Ureter (tissue), 1 donor: Measurements from ENCODE around the gene CEP112. TPM values are rescaled to one million over a fixed set of nuclear protein-coding genes. Genes with fewer than 3 reads are reported as not detected.

Experiments
- DNase-seq: peaks from one replicate; pipeline ENCODE4 v3.0.0-alpha.2; 2020; ENCODE audit warnings: low spot score
- total RNA-seq: library from RNA; stranded (reverse); gene quantifications from one replicate; pipeline ENCODE4 v1.2.4, GENCODE V29; 2023
- donor health status: DM: yes; HTN: yes; CAD: no.

The CEP112 gene
- total RNA-seq, 1 donor from 2014 or later, result 18.0 TPM

DNA sequence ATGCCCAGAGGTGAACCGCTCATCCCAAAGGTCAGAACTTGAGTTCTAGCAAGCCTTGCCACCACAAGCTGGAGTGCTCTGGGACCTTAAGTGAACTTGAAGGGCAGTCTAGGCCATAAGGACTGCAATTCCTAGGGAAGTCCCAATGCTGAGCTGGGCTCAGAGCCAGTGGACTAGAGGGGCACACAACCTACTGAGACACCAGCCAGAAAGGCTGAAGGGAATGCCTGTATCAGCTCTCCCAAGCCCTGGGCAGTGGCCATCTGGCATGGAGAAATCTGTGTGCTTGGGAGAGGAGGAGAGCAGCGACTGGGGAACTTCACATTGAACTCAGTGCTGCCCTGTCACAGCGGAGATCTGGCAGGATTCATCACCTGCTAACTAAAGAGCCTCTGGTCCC is 201.3 kb downstream of the CEP112 start:
- DNase-seq, result no peak

DNA sequence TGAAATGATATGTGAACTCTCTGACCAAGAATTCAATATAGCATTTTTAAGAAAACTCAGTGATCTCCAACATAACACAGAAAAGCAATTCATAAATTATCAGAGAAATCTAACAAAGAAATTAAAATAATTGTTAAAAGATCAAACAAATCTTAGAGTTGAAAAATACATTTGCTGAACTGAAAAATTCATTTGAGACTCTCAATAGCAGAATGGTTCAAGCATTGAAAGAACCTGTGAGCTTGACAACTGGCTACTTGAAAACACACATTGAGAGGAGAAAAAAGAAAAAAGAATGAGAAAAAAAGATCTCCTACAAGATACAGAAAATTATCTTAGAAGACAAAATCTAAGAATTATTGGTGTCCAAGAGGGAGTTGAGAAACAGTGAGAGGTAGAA is 203.5 kb downstream of the CEP112 start:
- no peak for DNase-seq

DNA sequence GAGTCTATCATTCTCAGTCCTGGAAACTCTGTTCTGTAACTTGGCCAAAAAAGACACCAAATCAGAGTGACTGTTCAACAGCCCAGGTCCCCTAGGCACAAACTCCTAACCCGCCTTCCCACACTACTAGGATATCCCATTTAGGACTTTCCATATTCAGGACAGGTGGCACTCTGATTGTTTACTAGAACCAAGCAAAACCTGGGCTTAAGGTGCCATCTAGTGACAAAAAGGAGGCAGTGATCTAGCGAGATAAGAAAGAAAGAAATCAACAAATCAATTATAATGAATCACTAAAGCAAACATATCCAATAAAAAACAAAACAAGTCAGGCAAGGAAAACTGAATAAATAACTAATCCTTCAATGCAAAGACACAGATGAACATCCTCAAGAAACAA is 203.9 kb downstream of the CEP112 start:
- DNase-seq, result no peak

DNA sequence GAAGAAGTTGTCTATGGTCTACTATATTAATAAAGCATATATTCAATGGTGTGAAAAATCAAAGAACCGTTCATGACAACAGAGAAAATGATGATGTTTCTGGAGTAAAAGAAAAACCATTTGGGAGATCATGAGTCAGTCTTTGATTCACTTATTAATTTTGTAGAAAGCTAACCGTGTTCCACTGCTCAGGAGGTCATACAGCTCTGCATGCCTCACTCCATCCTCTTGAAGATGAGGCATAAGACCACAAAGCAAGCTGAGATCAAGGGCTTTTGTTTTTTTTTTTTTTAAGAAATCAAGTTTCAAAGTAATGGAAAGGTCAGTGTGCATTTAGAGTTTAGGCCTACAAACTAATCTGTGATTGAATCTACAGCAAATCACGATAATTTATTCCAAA is 206.4 kb downstream of the CEP112 start:
- DNase-seq, result no peak

DNA sequence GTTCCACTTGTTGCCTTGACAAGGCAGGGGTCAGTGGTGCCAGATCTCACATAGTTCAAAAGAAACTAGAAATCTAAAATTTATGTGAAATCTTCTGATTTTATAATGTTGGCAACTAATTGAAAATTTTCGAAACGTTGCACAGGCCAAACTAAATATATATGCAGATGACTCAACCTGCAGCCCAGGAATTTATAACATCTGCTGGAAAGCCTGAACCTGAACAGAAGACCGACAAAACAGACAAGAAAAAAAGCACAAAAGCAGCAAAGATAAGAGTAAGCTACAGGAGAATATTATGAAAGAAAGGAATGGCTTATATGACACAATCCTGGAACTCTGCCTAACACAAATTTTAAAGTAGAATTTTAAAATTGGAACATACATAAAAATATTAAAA is 207.6 kb downstream of the CEP112 start:
- no peak for DNase-seq

DNA sequence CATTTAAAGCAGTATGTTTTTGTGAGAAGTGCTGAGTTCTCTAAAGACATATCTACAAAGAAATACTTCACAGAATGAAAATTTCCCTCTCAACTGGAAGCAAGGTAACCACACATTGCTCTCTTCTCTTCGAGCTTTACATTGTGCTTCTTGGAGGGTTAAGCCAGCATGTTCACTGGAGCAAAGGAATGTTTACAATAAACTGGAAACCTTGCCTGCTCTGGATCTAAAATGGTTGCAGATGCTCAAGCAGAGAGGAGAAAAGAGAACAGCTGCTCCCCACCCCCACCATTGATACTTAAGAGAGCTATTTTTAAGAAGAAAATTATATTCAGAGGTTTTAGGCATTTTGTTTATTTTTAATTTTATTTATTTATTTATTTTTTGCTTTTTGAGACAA is 213.1 kb downstream of the CEP112 start:
- DNase-seq, result no peak

DNA sequence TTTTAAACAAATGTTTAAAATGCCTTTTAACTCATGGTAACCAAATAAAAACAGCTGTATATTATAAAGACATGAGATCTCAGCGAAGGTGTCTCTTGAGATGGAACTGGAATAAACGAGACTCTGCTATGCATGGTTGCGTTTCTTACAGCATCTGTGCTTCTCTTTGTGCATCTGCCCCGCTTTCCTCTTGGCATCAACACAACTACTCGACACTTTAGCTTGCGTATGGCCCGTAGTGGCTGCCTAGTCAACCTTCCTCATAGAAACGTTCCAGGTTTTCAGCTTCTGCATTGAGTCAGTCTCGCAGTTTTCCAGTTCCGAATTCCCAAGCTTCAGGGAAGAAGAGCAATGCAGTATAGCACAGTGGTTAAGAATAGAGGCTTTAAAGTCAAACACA is 214.9 kb downstream of the CEP112 start:
- DNase-seq, result no peak

DNA sequence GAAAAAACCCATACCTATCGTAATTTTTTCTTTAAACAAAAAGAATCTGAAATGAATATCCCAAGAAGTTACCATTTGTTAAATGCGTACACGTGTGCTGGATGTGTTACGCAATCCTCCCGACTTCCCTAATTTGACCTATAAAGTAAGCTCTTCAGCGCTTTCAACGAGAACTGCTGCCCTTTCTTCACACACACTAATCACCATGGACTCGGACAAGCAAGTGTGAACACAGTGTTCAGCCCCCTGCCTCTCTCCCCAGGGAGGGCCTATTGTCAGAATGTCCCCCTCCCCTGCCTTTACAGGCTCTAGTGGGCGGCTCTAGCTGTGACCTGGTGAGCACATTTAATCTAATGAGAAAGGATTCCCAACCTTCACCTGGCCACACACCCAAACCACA is 216.1 kb downstream of the CEP112 start:
- DNase-seq, result no peak

DNA sequence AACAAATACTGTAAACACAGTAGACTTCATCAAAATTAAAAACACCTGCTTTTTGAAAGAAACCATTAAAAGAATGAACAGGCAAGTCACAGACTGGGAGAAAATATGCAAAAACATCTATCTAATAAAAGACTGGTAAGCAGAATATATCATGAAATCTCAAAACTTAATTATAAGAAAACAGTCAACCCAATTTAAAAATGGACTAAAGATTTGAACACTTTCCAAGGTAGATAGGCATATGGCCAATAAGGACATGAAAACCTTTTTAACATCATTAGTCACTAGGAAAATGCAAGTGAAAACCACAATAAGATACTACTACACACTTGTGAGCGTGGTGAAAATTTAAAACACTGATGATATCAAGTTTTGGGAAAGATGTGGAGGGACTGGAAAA is 218.7 kb downstream of the CEP112 start:
- no peak for DNase-seq

DNA sequence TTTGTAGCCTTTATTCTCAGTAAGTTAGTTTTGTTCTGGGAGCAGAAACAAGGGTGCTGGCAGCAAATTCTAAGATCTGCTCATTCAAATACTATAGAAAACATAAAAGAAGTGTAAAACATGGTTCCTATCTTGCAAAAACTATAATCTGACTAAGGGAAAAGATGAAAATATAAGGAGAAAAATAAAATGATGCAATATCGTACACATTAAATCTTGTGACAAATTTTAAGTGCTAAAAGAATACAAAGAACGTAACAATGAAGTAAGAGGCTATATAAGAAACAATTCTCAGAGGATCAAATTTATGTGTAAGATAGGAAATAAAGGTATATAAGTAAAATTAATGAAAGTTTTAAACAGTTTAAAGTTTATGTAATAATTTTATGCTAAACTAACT is 224.6 kb downstream of the CEP112 start:
- no peak for DNase-seq

DNA sequence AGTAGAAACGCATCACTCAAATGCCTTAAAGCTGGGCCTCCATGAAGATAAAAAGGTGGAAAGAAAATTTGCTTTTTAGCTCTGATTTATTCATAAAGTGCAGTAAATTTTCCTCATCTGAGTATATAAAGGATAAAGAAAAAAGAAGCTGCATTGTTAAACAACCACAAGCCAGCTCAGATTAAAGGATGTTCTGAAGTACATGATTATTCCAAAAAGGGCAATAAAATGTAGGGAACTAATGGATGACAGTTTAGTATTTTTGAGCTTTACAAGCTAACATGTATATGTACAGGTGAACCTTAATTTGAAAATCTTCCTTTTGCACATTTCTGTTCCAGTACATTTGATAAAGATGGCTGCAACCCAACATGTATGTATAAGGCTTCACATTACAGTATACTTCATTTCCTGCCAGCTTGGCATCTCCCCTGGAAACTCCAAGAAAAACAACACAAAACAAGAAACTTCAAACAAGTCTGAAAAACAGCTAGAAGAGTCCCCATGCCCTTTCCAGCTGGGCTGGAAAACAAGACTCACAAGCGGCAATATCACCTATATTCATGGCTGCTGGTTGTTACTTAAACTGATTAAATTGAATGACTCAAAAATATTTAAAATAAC is 225.7 kb downstream of the CEP112 start:
- no peak for DNase-seq

DNA sequence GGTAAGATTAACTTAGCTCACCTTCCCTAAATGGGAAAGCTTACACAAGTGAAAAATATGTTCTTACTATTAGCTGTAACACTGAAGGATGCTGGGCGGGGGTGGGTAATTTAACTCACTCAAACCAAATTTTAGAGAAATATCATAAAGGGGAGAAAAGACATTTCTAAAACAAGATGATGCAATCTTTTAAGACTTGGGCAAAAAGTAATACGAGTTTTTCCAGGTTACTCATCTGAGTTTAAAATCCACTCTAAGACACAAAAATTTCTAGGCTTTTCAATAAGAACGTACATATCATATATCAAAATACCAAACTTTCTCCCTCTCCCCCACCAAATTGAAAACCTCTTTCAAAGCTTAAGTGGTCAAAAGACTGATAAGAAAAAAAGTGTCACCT is 228.8 kb downstream of the CEP112 start:
- DNase-seq, result no peak

DNA sequence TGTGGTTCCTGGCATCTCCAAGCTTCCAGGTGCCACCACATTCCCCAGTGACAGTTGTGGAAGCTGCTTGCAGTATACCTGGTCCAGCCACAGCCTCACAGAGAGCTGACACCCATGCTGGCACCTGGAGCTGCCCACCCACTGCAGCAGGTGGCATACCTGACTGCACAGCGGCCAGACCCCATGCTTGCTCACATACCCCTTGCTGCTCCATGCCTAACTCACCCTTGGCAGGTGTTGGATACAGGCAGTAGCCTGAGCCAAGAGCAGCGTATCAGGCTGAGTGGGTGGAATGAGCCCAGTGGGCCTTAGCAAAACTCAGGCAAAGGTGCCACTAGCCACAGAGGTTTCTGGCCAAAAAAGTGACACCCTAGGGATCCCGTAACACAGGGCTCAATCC is 232.3 kb downstream of the CEP112 start:
- DNase-seq, result no peak

DNA sequence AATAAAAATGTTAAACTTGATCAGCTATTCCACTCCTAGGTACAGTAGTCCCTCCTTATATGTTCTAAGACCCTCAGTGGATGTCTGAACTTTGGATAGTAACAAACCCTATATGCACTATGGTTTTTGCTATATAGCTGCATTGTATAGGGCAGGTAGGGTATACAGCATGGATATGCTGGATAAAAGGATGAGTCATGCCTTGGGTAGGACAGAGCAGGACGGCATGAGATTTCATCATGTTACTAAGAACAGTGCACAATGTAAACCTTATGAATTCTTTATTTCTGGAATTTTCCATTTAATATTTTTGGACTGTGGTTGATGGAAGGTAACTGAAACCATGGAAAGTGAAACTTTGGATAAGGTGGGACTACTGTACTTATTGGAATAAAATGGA is 235.1 kb downstream of the CEP112 start:
- no peak for DNase-seq

DNA sequence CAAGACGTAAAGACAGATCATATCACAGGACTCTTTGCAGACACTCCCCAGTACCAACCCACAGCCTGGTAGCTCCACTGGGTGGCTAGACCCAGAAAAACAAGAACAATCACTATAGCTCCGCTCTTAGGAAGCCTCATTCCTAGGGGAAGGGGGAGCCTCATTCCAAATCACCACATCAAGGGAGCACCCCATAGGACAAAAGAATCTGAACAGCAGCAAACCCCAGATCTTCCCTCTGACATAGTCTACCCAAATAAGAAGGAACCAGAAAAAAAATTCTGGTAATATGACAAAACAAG is 237.8 kb downstream of the CEP112 start:
- no peak for DNase-seq

DNA sequence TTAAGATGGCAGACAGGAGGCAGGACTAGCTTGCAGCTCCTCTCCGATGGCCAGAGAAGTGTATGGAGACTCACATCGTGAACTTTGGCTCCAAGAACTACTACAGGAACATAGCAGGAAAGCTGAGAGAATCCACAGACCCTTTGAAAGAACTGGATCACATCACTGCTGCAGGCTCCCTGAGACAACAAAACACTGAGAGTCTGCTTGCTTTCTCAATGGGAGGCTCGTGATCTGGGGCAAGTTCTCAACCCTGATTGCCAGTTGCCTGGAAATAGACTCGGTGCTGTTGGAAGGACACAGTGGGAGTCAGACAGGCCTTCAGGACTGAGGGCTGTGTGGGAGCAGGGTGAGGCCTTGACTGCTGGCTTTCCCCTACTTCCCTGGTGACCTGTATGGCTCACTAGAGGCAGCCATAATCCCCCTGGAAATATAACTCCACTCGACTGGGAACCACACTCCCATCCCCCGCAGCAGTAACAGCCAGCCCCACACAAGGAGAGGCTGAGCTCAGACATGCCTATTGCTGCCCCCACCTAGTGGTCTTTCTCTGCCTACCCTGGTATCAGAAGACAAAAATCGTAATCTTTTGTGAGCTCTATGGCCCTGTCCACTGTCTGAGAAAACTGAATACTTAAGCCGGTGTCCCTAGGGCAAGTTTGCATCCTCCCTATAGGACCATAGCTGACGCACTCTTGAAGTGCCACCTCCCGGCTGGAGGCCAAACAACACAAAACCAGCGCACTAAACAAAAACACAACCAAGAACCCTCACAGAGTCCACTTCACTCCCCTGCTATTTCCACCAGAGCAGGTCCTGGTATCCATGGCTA is 238.4 kb downstream of the CEP112 start:
- DNase-seq, result no peak

DNA sequence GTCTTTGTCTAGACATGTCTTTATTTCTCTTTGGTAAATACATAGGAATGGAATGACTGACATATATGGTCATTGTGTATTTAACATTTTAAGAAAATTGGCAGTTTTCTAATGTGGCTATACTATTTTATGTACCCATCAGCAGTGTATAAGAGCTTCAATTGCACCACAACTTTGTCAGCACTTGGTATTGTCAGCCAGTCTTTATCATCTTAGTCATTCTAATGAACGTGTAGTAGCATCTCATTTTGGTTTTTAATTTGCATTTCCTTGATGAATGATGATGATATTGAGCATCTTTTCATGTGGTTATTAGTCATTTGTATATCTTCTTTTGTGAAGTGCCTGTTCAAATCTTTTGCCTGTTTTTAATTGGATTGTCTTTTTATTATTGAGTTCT is 239.3 kb downstream of the CEP112 start:
- no peak for DNase-seq

DNA sequence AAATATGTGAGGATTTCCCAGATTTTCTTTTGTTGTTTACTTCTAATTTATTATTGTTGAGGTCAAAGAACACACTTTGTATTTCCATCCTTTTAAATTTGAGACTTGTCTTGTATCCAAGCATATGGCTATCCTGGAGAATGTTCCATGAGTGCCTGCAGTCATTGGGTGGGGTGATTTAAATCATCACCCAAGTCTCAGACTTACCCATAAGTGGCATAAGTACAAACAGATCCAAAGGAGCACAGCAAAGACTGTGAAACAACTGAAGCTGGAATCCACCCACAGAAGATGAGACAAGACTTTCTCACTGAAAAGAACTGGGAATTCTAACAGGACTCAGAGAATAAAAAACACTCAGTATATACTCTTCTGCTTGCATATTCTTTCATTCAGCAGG is 239.9 kb downstream of the CEP112 start:
- no peak for DNase-seq

DNA sequence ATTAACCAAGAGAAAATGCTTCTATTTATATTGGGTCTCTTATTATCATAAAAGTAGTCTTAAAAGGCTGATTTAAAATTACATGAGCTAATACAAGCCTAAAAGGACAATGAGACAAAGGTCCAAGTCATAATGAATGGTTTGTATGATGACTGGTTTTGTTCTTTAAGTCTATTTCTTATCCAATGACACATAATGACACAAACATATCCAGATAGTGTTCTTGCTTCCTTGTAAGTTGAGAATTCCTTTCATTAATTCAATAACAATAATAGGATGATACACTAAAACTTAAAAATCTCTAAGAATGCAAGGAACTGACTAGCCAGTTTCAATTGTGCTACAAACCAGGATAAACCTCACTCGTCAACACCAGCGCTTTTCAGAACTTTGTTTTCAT is 244.1 kb downstream of the CEP112 start:
- DNase-seq, result no peak

DNA sequence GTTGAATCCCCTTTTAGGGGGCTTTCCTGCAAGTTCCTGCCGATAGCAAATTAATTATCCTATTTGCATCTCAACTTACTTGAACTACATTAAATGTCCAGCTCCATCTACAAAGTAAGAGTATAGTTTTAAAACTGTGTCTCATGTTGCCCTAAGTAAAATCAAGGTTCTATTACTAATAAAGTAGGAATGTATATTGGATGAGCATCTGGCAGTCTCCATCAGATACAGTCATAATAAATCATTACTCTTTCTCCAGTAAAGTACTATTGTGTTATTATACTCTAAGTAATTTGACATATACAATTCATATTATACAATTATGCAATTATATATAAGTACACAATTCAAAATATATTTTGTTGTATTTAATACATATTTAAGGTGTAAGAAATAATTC is 249.3 kb downstream of the CEP112 start:
- no peak for DNase-seq

DNA sequence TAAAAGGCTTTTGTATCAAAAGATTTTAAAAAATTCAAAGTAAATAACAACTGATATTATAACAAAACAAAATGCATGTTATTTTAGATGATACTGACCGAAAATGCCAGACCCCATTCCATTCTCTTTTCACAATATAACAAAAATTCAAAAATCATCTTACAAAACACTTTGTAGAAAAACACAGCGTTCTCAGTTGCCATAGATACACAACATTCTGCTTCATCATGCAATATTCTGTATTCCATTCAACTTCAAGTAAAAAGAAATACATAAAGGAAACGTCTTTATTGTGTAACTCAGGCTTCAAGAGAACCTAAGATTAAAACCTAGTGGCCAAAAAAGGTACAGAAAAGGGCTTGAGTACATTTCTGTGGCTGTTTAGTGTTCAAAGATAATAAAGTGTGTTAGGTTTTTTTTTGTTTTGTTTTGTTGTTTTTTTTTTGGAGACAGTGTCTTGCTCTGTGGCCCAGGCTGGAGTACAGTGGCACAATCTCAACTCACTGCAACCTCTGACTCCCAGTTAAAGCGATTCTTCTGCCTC is 250.5 kb downstream of the CEP112 start:
- no peak for DNase-seq

DNA sequence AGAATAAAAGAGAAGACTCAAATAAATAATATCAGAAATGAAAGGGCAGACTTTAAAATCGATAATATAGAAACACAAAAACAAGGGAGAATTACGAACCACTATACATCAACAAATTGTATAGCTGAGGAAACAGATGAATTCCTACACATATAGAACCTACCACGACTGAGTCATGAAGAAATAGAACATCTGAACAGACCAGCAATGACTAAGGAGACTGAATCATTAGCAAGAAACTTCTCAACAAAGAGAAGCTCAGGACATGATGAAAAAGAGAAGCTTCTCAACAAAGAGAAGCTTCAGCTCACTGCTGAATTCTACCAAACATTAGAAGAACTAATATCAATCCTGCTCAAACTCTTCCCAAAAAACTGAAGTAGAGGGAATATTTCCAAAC is 255.9 kb downstream of the CEP112 start:
- no peak for DNase-seq

DNA sequence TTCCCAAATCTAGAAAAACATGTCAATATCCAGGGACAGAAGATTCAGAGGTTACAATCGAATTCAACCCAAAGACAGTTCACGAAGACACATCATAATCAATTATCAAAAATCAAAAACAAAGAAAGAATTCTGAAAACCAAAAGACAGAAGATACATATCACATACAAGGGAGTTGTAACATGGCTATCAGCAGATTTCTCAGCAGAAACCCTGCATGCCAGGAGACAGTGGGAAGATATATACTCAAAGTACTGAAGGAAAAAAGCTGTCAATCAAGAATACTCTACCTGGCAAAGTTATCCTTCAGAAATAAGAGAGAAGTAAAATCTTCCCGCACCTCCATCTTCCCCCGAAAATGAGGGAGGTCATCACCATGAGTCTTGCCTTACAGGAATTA is 258.6 kb downstream of the CEP112 start:
- DNase-seq, result no peak
